ENCODE measurements around the gene LAMC2. TPM values are rescaled to one million over a fixed set of nuclear protein-coding genes. Genes with fewer than 3 reads are reported as not detected.

LAMC2 gene
- total and polyA plus RNA-seq, 10 of the 15 experiments (the other 5 are each of a cell fraction or from before 2014, with no cell fraction given): 0.27 to 1.5 (median 0.92) TPM

DNA sequence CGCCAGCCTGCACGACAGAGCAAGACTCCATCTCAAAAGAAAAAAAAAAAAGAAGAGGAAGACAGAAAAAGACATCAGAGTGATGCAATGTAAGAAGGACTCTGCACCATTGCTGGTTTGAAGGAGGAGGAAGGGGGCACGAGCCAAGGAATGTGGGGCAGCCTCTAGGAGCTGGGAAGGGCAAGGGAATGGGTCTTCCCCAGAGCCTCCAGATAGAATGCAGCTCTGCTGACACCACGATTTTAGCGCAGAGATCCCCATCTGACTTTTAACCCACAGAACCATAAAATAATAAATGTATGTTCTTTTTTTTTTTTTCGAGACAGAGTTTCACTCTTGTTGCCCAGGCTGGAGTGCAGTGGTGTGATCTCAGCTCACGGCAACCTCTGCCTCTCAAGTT, 33.9 kb upstream of the LAMC2 start:
- RAD21 ChIA-PET (ENCODE audit: unreplicated experiment): no interaction called here
- SMC1A ChIA-PET (ENCODE audit: uncharacterized antibody, unreplicated experiment): interaction anchor here (1.1 to 1.2 kb wide), 2 partner anchors 18 to 50 kb away, joined by 3 read pairs; no protein-coding TSS in a partner anchor
- WGBS (ENCODE audit: insufficient coverage, insufficient replicate concordance, low lambda C conversion rate, missing lambda C conversion rate): 27% methylated on average over 7 of the region's 7 CpGs
- H3K4me3 ChIP-seq: no peak overlapping the region
- CTCF ChIA-PET: interaction anchor here (0.6 to 0.7 kb wide), 2 partner anchors 150 to 1473 kb away, joined by 3 to 4 read pairs; no protein-coding TSS in a partner anchor
- no peak overlapping the region for H3K27ac ChIP-seq (ENCODE audit: control insufficient read depth, insufficient read depth)
- no peak overlapping the region for H3K9ac ChIP-seq (ENCODE audit: control insufficient read depth, insufficient read depth, low read length)
- no peak for ATAC-seq
- no peaks in the 10 kb centered on the region for H4K20me1 ChIP-seq (ENCODE audit: control insufficient read depth, insufficient read depth)
- no peaks in the 10 kb centered on the region for H3K9me3 ChIP-seq (replicated peaks; ENCODE audit: control insufficient read depth, insufficient read depth, low read length)
- H3K4me2 ChIP-seq (ENCODE audit: control insufficient read depth, insufficient read depth): no peak overlapping the region
- no peaks in the 10 kb centered on the region for H3K4me1 ChIP-seq (ENCODE audit: control insufficient read depth, insufficient read depth, low read length)
- POLR2A ChIA-PET: interaction anchor here (1.1 kb wide), 1 partner anchor 225 kb away, joined by 3 read pairs; no protein-coding TSS in a partner anchor
- H3K79me2 ChIP-seq (ENCODE audit: control insufficient read depth, insufficient read depth, low read length): no peaks in the 10 kb centered on the region
- TF ChIP-seq SPI1 (IDR thresholded peaks at IDR 0.05; ENCODE audit: borderline replicate concordance, insufficient read depth, low read depth, low read length) (no peak), BACH1 (IDR thresholded peaks at IDR 0.05; ENCODE audit: borderline replicate concordance) (no peak), RFX5 (IDR thresholded peaks at IDR 0.05; ENCODE audit: low read depth, low read length) (no peak), HDAC6 (IDR thresholded peaks at IDR 0.05; ENCODE audit: unreplicated experiment) (no peak), HDGF (IDR thresholded peaks at IDR 0.05) (no peak)
- TF ChIP-seq, protein P1, sequence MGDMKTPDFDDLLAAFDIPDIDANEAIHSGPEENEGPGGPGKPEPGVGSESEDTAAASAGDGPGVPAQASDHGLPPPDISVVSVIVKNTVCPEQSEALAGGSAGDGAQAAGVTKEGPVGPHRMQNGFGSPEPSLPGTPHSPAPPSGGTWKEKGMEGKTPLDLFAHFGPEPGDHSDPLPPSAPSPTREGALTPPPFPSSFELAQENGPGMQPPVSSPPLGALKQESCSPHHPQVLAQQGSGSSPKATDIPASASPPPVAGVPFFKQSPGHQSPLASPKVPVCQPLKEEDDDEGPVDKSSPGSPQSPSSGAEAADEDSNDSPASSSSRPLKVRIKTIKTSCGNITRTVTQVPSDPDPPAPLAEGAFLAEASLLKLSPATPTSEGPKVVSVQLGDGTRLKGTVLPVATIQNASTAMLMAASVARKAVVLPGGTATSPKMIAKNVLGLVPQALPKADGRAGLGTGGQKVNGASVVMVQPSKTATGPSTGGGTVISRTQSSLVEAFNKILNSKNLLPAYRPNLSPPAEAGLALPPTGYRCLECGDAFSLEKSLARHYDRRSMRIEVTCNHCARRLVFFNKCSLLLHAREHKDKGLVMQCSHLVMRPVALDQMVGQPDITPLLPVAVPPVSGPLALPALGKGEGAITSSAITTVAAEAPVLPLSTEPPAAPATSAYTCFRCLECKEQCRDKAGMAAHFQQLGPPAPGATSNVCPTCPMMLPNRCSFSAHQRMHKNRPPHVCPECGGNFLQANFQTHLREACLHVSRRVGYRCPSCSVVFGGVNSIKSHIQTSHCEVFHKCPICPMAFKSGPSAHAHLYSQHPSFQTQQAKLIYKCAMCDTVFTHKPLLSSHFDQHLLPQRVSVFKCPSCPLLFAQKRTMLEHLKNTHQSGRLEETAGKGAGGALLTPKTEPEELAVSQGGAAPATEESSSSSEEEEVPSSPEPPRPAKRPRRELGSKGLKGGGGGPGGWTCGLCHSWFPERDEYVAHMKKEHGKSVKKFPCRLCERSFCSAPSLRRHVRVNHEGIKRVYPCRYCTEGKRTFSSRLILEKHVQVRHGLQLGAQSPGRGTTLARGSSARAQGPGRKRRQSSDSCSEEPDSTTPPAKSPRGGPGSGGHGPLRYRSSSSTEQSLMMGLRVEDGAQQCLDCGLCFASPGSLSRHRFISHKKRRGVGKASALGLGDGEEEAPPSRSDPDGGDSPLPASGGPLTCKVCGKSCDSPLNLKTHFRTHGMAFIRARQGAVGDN (IDR thresholded peaks at IDR 0.05): no peak
- no peaks in the 10 kb centered on the region for H3K27me3 ChIP-seq (replicated peaks in 1 of 2; ENCODE audit: control insufficient read depth in 2 of 2, insufficient read depth in 2 of 2, low read length in 1 of 2)
- H2AFZ ChIP-seq (ENCODE audit: control insufficient read depth, low read depth, low read length): no peak overlapping the region
- no peaks in the 10 kb centered on the region for H3K36me3 ChIP-seq (ENCODE audit: control insufficient read depth in 2 of 2, insufficient read depth in 2 of 2, low read length in 1 of 2)
- intact Hi-C loops (cut with micrococcal nuclease; ENCODE audit: unreplicated experiment) (no loop called here), in situ Hi-C loops (cut with MboI) (no loop called here)
- BruUV-seq (replicated peaks): no TSS peak
- FAIRE-seq: no peak
- no peak for DNase-seq (ENCODE audit: low read depth, low spot score)
